Right lobe of liver (tissue), 6 donors: ENCODE measurements around the gene CDC42SE1. TPM values are rescaled to one million over a fixed set of nuclear protein-coding genes. Genes with fewer than 3 reads are reported as not detected.
A peak's percentile ranks its signal among the peaks of the same experiment; 100 is the strongest.

ENCODE experiments used
- ATAC-seq, 4 donors: fragments of 200-7000 bp; cut with Tn5 transposase; one replicate each; pipeline ENCODE4 v1.9.1; 2020; ENCODE audit warnings: mild to moderate bottlenecking in 4 of 4, moderate library complexity in 4 of 4
- DNase-seq, 3 donors: peaks; one replicate each; pipeline ENCODE4 v3.0.0-alpha.2; 2020
- H3K27ac ChIP-seq, 3 donors: fragments of 200-600 bp; one replicate each; pipeline ENCODE4 v1.8.0; 2022
- H3K27me3 ChIP-seq, 2 donors: fragments of 200-600 bp; one replicate each; pipeline ENCODE4 v1.8.0; 2022
- H3K36me3 ChIP-seq, 4 donors: fragments of 200-600 bp; sonication (generic) in 1 of 4; one replicate each; pipeline versions ENCODE4 v1.5.1 to v1.8.0; 2017 to 2022; ENCODE audit warnings: control low read depth in 1 of 4
- H3K4me1 ChIP-seq, 4 donors: fragments of 200-600 bp; sonication (generic) in 1 of 4; one replicate each; pipeline versions ENCODE4 v1.5.1 to v1.8.0; 2017 to 2022; ENCODE audit warnings: control low read depth in 1 of 4
- H3K4me3 ChIP-seq, 3 donors: fragments of 200-600 bp; one replicate each; pipeline ENCODE4 v1.8.0; 2022
- H3K9me3 ChIP-seq, 4 donors: fragments of 200-600 bp; sonication (generic) in 1 of 4; one replicate each; pipeline versions ENCODE4 v1.5.1 to v1.8.0; 2017 to 2022; ENCODE audit warnings: control low read depth in 1 of 4
- CTCF ChIP-seq, 4 donors: fragments of 200-600 bp in 3 of 4; fragments of 450-650 bp in 1 of 4; IDR thresholded peaks; one replicate each; pipeline versions ENCODE4 v1.5.1 to v1.8.0; 2016 to 2022; ENCODE audit warnings: antibody characterized with exemption in 4 of 4, mild to moderate bottlenecking in 2 of 4
- POLR2A ChIP-seq: fragments of 450-650 bp; IDR thresholded peaks from one replicate; pipeline ENCODE4 v1.6.1; 2017; ENCODE audit warnings: antibody characterized with exemption, mild to moderate bottlenecking
- WGBS: methylation state at CpG from one replicate; pipeline ENCODE4 v1.1.6; 2018; ENCODE audit warnings: low coverage, low lambda C conversion rate; ENCODE audit not compliant: insufficient coverage; ENCODE audit errors: missing lambda C conversion rate; 5-methylcytosine and 5-hydroxymethylcytosine counted together
- intact Hi-C, 2 donors: fragments of 100-400 bp; cut with DNase I; formaldehyde crosslinking; loops; one replicate each; pipeline versions ENCODE4 v1.11.2 to v1.14.1; 2022
- total RNA-seq, 6 experiments: library from RNA; depleted of rRNA in 2 of 6; stranded (reverse); fragments of >200 nt in 2 of 6; fragmentation: NEBNext Ultra II Directional in 3 of 6; extraction: Animal tissue kit (Norgen Biotek cat#: 25700) in 3 of 6; gene quantifications; one replicate each; pipeline versions ENCODE4 v1.1.0 to v1.2.4, GENCODE V29; 2016 to 2023
- donor health status: DM: no; HTN: yes; CAD: no.
- donor health status: DM: no; HTN: no; CAD: no.
- donor health status: DM: no; HTN: no; CAD: no.
- donor health status: DM: no; HTN: yes; CAD: no.
- donor health status: DM: no; HTN: yes; CAD: no.

Gene CDC42SE1
- total RNA-seq, 6 experiments from 2014 or later: 15.9 to 37.5 (median 27.3) TPM

GRCh38 chr1:151006327-151007052, 52.9 kb downstream of the CDC42SE1 start, which contains the start of gene MINDY1:
Gene MINDY1 (minus strand): TSS chr1:151006902. CDS start chr1:151002617, 4,285 bp downstream.
- H3K27ac ChIP-seq: peak within 1 kb of the TSS; percentile 75 to 89 (median 88)
- H3K4me1 ChIP-seq: peaks cover 0 to 62% (median 21%) of the 10 kb centered on the region in 4 donors
- intact Hi-C loops: no loop called here
- no peaks in the 10 kb centered on the region for H3K9me3 ChIP-seq
- peak; percentile 23 to 45 (median 26) for TF ChIP-seq CTCF (IDR thresholded peaks at IDR 0.05)
- TF ChIP-seq POLR2A: peak; percentile 62
- DNase-seq: peak; percentile 66 to 75 (median 74)
- peak; percentile 59 to 79 (median 68) for ATAC-seq
- peak within 1 kb of the TSS; percentile 44 to 73 (median 71) for H3K4me3 ChIP-seq
- H3K36me3 ChIP-seq: no peaks in the 10 kb centered on the region
- no peaks in the 10 kb centered on the region for H3K27me3 ChIP-seq
- WGBS: 2% methylated on average over 14 of the region's 18 CpGs

GRCh38 chr1:151005729-151006319, 53.6 kb downstream of the CDC42SE1 start:
- 13% methylated on average over 4 of the region's 4 CpGs for WGBS
- Histone ChIP-seq H3K36me3 (no peaks in the 10 kb centered on the region), H3K9me3 (no peaks in the 10 kb centered on the region), H3K4me3 (peak overlapping the region; percentile 44 to 64 (median 58)), H3K27me3 (no peaks in the 10 kb centered on the region), H3K4me1 (peaks cover 0 to 55% (median 19%) of the 10 kb centered on the region in 4 donors), H3K27ac (peak overlapping the region; percentile 75 to 89 (median 88))
- ATAC-seq: no peak
- TF ChIP-seq POLR2A: no peak
- no peak for TF ChIP-seq CTCF (IDR thresholded peaks at IDR 0.05)
- no peak for DNase-seq
- intact Hi-C loops: no loop called here

GRCh38 chr1:151003180-151003579, 56.2 kb downstream of the CDC42SE1 start:
- intact Hi-C loops: no loop called here

GRCh38 chr1:151002611-151003010, 56.8 kb downstream of the CDC42SE1 start:
- ATAC-seq (no peak), DNase-seq (no peak)
- Histone ChIP-seq H3K27me3 (no peaks in the 10 kb centered on the region), H3K4me3 (no peak overlapping the region), H3K36me3 (peaks cover 0 to 27% (median 10%) of the 10 kb centered on the region in 4 donors), H3K27ac (no peak overlapping the region), H3K9me3 (no peaks in the 10 kb centered on the region), H3K4me1 (peaks cover 0 to 38% (median 17%) of the 10 kb centered on the region in 4 donors)
- intact Hi-C loops: no loop called here
- WGBS: 21% methylated on average over 2 of the region's 2 CpGs
- TF ChIP-seq CTCF (IDR thresholded peaks at IDR 0.05): no peak
- TF ChIP-seq POLR2A: no peak

More at GRCh38 chr1:151003180-151003579, 56.2 kb downstream of the CDC42SE1 start:
- H3K4me1 ChIP-seq: peaks cover 0 to 42% (median 19%) of the 10 kb centered on the region in 4 donors
- no peaks in the 10 kb centered on the region for H3K27me3 ChIP-seq
- H3K9me3 ChIP-seq: no peaks in the 10 kb centered on the region
- H3K4me3 ChIP-seq: no peak overlapping the region
- H3K36me3 ChIP-seq: peaks cover 0 to 21% (median 8%) of the 10 kb centered on the region in 4 donors
- no peak overlapping the region for H3K27ac ChIP-seq
- TF ChIP-seq CTCF (IDR thresholded peaks at IDR 0.05): no peak
- no peak for TF ChIP-seq POLR2A
- DNase-seq (no peak), ATAC-seq (no peak)
